HCT116 (cell line): ENCODE data around the gene NGEF. TPM values are rescaled to one million over a fixed set of nuclear protein-coding genes. Genes with fewer than 3 reads are reported as not detected.

ENCODE experiments used
- FOSL1 ChIP-seq: IDR thresholded peaks from 2 replicates; pipeline ENCODE4 v1.6.1; 2012; ENCODE audit warnings: low read depth
- SRF ChIP-seq: IDR thresholded peaks from 2 replicates; pipeline ENCODE4 v1.6.1; 2012; ENCODE audit warnings: low read depth
- TCF7L2 ChIP-seq: IDR thresholded peaks from 2 replicates; pipeline ENCODE4 v1.7.0; 2011; ENCODE audit warnings: borderline replicate concordance, inconsistent platforms; ENCODE audit not compliant: insufficient read depth, insufficient read length; ENCODE audit errors: extremely low read depth
- ZFX ChIP-seq: fragments of 450-650 bp; IDR thresholded peaks from 2 replicates; pipeline ENCODE4 v1.6.1; 2017
- ZNF274 ChIP-seq: fragments of 200-500 bp; sonication (Bioruptor generic); IDR thresholded peaks from 2 replicates; pipeline ENCODE4 v1.6.1; 2014; ENCODE audit warnings: mild to moderate bottlenecking, low read depth, low read length, inconsistent platforms
- total RNA-seq: library from RNA; stranded (reverse); gene quantifications from one replicate; pipeline ENCODE4 v1.2.1, GENCODE V29; 2021; ENCODE audit not compliant: unreplicated experiment
- TF ChIP-seq, protein P1 (sequence below): IDR thresholded peaks from 2 replicates; pipeline ENCODE4 v1.6.1; 2012; ENCODE audit warnings: low read depth
- TF ChIP-seq, protein P2 (sequence below): IDR thresholded peaks from 2 replicates; pipeline ENCODE4 v1.6.1; 2011; ENCODE audit warnings: mild to moderate bottlenecking, low read length, moderate library complexity; ENCODE audit not compliant: insufficient replicate concordance; ENCODE audit errors: extremely low read depth
- TF ChIP-seq, protein P3 (sequence below): IDR thresholded peaks from 2 replicates; pipeline ENCODE4 v1.6.1; 2012

The NGEF gene
- total RNA-seq, 1 experiment from 2014 or later: 12.6 TPM

DNA sequence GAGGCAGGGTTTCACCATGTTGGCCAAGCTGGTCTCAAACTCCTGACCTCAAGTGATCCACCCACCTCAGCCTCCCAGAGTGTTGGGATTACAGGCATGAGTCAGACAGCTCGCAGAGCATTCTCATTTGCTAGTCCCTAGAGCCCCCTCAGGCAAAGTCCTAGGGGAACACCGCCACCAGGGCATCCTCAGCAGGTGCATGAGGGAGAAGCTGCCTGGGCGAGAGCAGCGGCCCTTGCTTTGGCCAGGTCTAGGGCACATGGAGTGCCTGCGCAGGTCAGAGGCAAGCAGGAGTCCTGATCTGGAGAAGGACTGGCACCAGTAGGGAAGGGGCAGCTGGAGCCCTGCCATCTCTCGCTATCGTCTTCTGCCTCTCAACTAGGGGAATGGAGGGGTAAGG is 32.4 kb downstream of the NGEF start (continued):
- TF ChIP-seq, protein P1, sequence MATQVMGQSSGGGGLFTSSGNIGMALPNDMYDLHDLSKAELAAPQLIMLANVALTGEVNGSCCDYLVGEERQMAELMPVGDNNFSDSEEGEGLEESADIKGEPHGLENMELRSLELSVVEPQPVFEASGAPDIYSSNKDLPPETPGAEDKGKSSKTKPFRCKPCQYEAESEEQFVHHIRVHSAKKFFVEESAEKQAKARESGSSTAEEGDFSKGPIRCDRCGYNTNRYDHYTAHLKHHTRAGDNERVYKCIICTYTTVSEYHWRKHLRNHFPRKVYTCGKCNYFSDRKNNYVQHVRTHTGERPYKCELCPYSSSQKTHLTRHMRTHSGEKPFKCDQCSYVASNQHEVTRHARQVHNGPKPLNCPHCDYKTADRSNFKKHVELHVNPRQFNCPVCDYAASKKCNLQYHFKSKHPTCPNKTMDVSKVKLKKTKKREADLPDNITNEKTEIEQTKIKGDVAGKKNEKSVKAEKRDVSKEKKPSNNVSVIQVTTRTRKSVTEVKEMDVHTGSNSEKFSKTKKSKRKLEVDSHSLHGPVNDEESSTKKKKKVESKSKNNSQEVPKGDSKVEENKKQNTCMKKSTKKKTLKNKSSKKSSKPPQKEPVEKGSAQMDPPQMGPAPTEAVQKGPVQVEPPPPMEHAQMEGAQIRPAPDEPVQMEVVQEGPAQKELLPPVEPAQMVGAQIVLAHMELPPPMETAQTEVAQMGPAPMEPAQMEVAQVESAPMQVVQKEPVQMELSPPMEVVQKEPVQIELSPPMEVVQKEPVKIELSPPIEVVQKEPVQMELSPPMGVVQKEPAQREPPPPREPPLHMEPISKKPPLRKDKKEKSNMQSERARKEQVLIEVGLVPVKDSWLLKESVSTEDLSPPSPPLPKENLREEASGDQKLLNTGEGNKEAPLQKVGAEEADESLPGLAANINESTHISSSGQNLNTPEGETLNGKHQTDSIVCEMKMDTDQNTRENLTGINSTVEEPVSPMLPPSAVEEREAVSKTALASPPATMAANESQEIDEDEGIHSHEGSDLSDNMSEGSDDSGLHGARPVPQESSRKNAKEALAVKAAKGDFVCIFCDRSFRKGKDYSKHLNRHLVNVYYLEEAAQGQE: no peak
- no peak for TF ChIP-seq TCF7L2
- TF ChIP-seq, protein P2, sequence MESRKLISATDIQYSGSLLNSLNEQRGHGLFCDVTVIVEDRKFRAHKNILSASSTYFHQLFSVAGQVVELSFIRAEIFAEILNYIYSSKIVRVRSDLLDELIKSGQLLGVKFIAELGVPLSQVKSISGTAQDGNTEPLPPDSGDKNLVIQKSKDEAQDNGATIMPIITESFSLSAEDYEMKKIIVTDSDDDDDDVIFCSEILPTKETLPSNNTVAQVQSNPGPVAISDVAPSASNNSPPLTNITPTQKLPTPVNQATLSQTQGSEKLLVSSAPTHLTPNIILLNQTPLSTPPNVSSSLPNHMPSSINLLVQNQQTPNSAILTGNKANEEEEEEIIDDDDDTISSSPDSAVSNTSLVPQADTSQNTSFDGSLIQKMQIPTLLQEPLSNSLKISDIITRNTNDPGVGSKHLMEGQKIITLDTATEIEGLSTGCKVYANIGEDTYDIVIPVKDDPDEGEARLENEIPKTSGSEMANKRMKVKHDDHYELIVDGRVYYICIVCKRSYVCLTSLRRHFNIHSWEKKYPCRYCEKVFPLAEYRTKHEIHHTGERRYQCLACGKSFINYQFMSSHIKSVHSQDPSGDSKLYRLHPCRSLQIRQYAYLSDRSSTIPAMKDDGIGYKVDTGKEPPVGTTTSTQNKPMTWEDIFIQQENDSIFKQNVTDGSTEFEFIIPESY: no peak
- no peak for TF ChIP-seq ZFX
- TF ChIP-seq, protein P3, sequence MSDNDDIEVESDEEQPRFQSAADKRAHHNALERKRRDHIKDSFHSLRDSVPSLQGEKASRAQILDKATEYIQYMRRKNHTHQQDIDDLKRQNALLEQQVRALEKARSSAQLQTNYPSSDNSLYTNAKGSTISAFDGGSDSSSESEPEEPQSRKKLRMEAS: no peak
- no peak for TF ChIP-seq FOSL1
- TF ChIP-seq ZNF274: no peak
- no peak for TF ChIP-seq SRF
